Karpas-422 (cell line): Measurements from ENCODE around the gene GLOD4. TPM values are rescaled to one million over a fixed set of nuclear protein-coding genes. Genes with fewer than 3 reads are reported as not detected.
"Not testable (repeated sequence)": the region's sequence is repeated elsewhere in the genome, so short reads cannot be mapped to it uniquely, and the experiment has no call there.

ENCODE experiments used
- DNase-seq: peaks from one replicate; pipeline ENCODE4 v3.0.0-alpha.2; 2015
- H2AFZ ChIP-seq: fragments of 200-600 bp; sonication (generic); 2 replicates; pipeline ENCODE4 v1.6.1; 2014; ENCODE audit warnings: antibody characterized with exemption, low read length, mixed read lengths
- H3K27ac ChIP-seq: fragments of 200-600 bp; sonication (generic); 2 replicates; pipeline ENCODE4 v1.5.1; 2014; ENCODE audit warnings: mild to moderate bottlenecking, low read length, moderate library complexity
- H3K27me3 ChIP-seq: fragments of 200-600 bp; sonication (generic); 2 replicates; pipeline ENCODE4 v1.6.1; 2014; ENCODE audit warnings: low read length, mixed read lengths
- H3K36me3 ChIP-seq: fragments of 200-600 bp; sonication (generic); 2 replicates; pipeline ENCODE4 v1.6.1; 2014; ENCODE audit warnings: low read length, mixed read lengths; ENCODE audit not compliant: insufficient read depth
- H3K4me1 ChIP-seq: fragments of 200-600 bp; sonication (generic); 2 replicates; pipeline ENCODE4 v1.6.1; 2014; ENCODE audit warnings: mild to moderate bottlenecking, low read length, mixed read lengths
- H3K4me2 ChIP-seq: fragments of 200-600 bp; sonication (generic); 2 replicates; pipeline ENCODE4 v1.6.1; 2014; ENCODE audit warnings: low read length, low read depth, mild to moderate bottlenecking; ENCODE audit not compliant: poor library complexity, severe bottlenecking
- H3K4me3 ChIP-seq: fragments of 200-600 bp; sonication (generic); 2 replicates; pipeline ENCODE4 v1.5.1; 2014; ENCODE audit warnings: mild to moderate bottlenecking, antibody characterized with exemption, low read length, mixed read lengths
- H3K79me2 ChIP-seq: fragments of 200-600 bp; sonication (generic); 2 replicates; pipeline ENCODE4 v1.6.1; 2014; ENCODE audit warnings: mild to moderate bottlenecking, low read length, mixed read lengths
- H3K9ac ChIP-seq: fragments of 200-600 bp; sonication (generic); 2 replicates; pipeline ENCODE4 v1.6.0; 2014; ENCODE audit warnings: low read length
- H3K9me2 ChIP-seq: fragments of 200-600 bp; sonication (generic), shearing (Covaris generic); replicated peaks from 2 replicates; pipeline ENCODE4 v1.6.0; 2014; ENCODE audit warnings: mild to moderate bottlenecking, low read length, moderate library complexity; ENCODE audit not compliant: insufficient read depth
- H3K9me3 ChIP-seq: fragments of 300-700, 200-600 bp; sonication (generic); 2 replicates; pipeline ENCODE4 v1.6.1; 2014; ENCODE audit warnings: low read length, mixed read lengths
- H4K20me1 ChIP-seq: fragments of 200-600 bp; sonication (generic); 2 replicates; pipeline ENCODE4 v1.6.1; 2014; ENCODE audit warnings: mild to moderate bottlenecking, antibody characterized with exemption, low read length, low read depth; ENCODE audit not compliant: insufficient read depth
- total RNA-seq: library from RNA; depleted of rRNA; stranded (reverse); fragments of >200 nt; shearing (Covaris generic); gene quantifications from 2 replicates; pipeline ENCODE4 v1.2.3, GENCODE V29; 2014; ENCODE audit warnings: low replicate concordance

Gene GLOD4
- total RNA-seq, 1 experiment from 2014 or later = 46.2 TPM

- peaks cover 15% of the 10 kb centered on the region for H3K36me3 ChIP-seq
- not testable (repeated sequence) for H4K20me1 ChIP-seq, DNase-seq, H3K27me3 ChIP-seq, H3K4me2 ChIP-seq, H3K79me2 ChIP-seq, H3K9me2 ChIP-seq, H3K9me3 ChIP-seq, H3K4me1 ChIP-seq, H3K4me3 ChIP-seq, H3K9ac ChIP-seq, H2AFZ ChIP-seq, H3K27ac ChIP-seq
These were observed 8.1 kb upstream of the GLOD4 start for GRCh38 chr17:789931-790873.

- no peak for DNase-seq
- H3K27ac ChIP-seq = no peak overlapping the region
- H4K20me1 ChIP-seq = no peaks in the 10 kb centered on the region
- H3K4me1 ChIP-seq = peaks cover 2% of the 10 kb centered on the region; the same call in 1 of the 2 replicates
- peaks cover 23% of the 10 kb centered on the region for H3K36me3 ChIP-seq
- no peak overlapping the region for H3K4me2 ChIP-seq
- H3K4me3 ChIP-seq = no peak overlapping the region
- H3K9ac ChIP-seq = no peak overlapping the region
- H3K27me3 ChIP-seq = no peaks in the 10 kb centered on the region
- no peaks in the 10 kb centered on the region for H3K9me2 ChIP-seq
- peaks cover 17% of the 10 kb centered on the region for H3K79me2 ChIP-seq
- H3K9me3 ChIP-seq = no peaks in the 10 kb centered on the region
- H2AFZ ChIP-seq = no peak overlapping the region
These were observed 7.2 kb upstream of the GLOD4 start for GRCh38 chr17:789160-789840.

- Histone ChIP-seq H3K79me2 (peaks cover 24% of the 10 kb centered on the region), H3K4me3 (no peak overlapping the region), H3K27ac (no peak overlapping the region), H3K4me2 (no peak overlapping the region), H3K4me1 (peaks cover 9% of the 10 kb centered on the region), H3K27me3 (no peaks in the 10 kb centered on the region), H3K9me2 (no peaks in the 10 kb centered on the region), H3K9me3 (no peaks in the 10 kb centered on the region), H3K36me3 (peaks cover 30% of the 10 kb centered on the region), H3K9ac (no peak overlapping the region), H4K20me1 (no peaks in the 10 kb centered on the region), H2AFZ (no peak overlapping the region)
- DNase-seq = no peak
These were observed 6.5 kb upstream of the GLOD4 start for GRCh38 chr17:788551-788950.

GRCh38 chr17:787641-788221, 5.7 kb upstream of the GLOD4 start:
- peaks cover 32% of the 10 kb centered on the region for H3K79me2 ChIP-seq
- DNase-seq = no peak

DNA sequence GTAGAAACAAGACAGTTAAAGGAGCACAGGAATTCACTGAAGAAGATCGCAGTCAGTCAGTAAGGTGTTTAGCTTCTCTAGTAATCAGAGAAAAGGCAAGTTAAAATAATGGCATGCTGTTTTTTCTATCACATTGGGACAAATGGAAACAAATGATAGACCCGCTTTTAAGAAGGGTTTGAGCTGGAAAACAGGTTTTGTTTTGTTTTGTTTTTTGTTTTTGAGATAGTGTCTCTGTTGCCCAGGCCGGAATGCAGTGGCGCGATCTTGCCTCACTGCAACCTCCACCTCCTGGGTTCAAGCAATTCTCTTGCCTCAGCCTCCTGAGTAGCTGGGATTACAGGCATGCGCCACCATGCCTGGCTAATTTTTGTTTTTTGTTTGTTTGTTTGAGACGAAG, 3.8 kb upstream of the GLOD4 start:
- not testable (repeated sequence) for H3K4me3 ChIP-seq, H2AFZ ChIP-seq, H3K27me3 ChIP-seq, H3K27ac ChIP-seq, H3K9me3 ChIP-seq, H3K9ac ChIP-seq, DNase-seq, H4K20me1 ChIP-seq, H3K9me2 ChIP-seq, H3K4me2 ChIP-seq
- peaks cover 32% of the 10 kb centered on the region for H3K36me3 ChIP-seq
- H3K79me2 ChIP-seq = peaks cover 51% of the 10 kb centered on the region
- H3K4me1 ChIP-seq = peaks cover 21% of the 10 kb centered on the region

More at GRCh38 chr17:787641-788221, 5.7 kb upstream of the GLOD4 start:
- Histone ChIP-seq H3K4me2 (no peak overlapping the region), H3K4me3 (no peak overlapping the region), H4K20me1 (no peaks in the 10 kb centered on the region), H2AFZ (no peak overlapping the region), H3K4me1 (peaks cover 17% of the 10 kb centered on the region), H3K9me2 (no peaks in the 10 kb centered on the region), H3K27me3 (no peaks in the 10 kb centered on the region), H3K9ac (no peak overlapping the region), H3K9me3 (no peaks in the 10 kb centered on the region), H3K36me3 (peaks cover 32% of the 10 kb centered on the region), H3K27ac (no peak overlapping the region)

DNA sequence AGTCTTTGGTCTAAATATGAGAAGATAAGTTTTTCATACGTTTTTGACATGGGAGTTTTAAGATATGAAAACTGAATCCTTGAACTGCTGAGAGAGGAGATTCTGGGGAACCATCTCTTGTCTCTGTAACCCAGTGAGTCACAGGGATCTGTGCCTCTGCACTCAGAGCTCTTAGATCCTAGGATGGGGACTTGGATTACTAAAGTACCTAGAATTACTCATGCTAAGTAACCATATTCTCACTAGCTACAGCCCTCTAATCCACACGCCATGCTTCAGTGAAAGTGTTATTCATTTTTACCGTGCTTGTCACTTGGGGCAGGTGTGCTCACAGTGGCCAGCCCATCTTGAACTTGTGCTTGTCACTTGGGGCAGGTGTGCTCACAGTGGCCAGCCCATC, 2.1 kb upstream of the GLOD4 start:
- peaks cover 23% of the 10 kb centered on the region for H3K4me1 ChIP-seq
- no peak for DNase-seq
- H3K36me3 ChIP-seq = peaks cover 23% of the 10 kb centered on the region; the same call in 1 of the 2 replicates
- H3K9me2 ChIP-seq = no peaks in the 10 kb centered on the region
- peak overlapping the region; percentile 98; the same call in 1 of the 2 replicates for H3K4me3 ChIP-seq
- no peak overlapping the region for H3K9ac ChIP-seq
- no peaks in the 10 kb centered on the region for H3K27me3 ChIP-seq
- H3K27ac ChIP-seq = no peak overlapping the region
- peak overlapping the region; percentile 96 for H3K4me2 ChIP-seq
- no peak overlapping the region for H2AFZ ChIP-seq
- no peaks in the 10 kb centered on the region for H4K20me1 ChIP-seq
- no peaks in the 10 kb centered on the region for H3K9me3 ChIP-seq
- peaks cover 67% of the 10 kb centered on the region for H3K79me2 ChIP-seq

DNA sequence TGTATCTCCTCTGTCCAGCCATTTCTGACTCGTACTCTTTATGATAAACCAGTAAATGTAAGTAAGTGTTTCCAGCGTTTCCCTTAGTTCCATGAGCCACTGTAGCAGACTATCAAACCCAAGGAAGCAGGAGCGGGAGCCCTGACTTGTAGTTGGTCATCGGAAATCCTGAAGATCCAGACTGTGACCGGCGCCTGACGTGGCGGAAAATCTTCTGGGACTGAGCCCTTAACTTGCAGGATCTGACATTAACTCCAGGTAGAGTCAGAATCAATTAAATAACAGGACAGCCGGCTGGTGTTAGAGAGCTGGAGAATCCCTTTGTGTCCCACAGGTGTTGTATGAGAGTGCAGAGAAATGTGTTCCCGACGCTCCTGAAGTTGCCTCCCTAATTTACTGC, 4.0 kb downstream of the GLOD4 start:
- no peak overlapping the region for H3K27ac ChIP-seq
- no peak overlapping the region for H3K4me3 ChIP-seq
- no peak overlapping the region for H2AFZ ChIP-seq
- H3K9ac ChIP-seq = no peak overlapping the region
- H3K79me2 ChIP-seq = peaks cover 64% of the 10 kb centered on the region
- no peaks in the 10 kb centered on the region for H4K20me1 ChIP-seq
- no peaks in the 10 kb centered on the region for H3K27me3 ChIP-seq
- peaks cover 10% of the 10 kb centered on the region for H3K4me1 ChIP-seq
- H3K36me3 ChIP-seq = peaks cover 40% of the 10 kb centered on the region
- no peaks in the 10 kb centered on the region for H3K9me2 ChIP-seq
- DNase-seq = no peak
- H3K9me3 ChIP-seq = no peaks in the 10 kb centered on the region
- no peak overlapping the region for H3K4me2 ChIP-seq

DNA sequence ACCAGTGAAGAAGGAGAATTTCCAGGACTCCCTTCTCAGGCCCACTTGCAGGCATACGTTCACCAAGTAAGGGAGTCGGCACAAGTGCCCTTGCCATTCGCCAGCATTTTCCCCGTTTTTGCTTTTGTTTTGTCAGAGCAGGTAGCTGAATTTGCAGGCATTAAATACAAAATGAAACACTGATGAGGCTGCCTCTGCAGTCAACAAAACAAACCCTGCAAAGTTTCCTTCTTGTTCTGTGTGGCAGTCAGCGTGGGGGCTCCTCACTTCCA, 7.8 kb downstream of the GLOD4 start:
- Histone ChIP-seq H4K20me1 (no peaks in the 10 kb centered on the region; the same call in 1 of the 2 replicates), H3K36me3 (peaks cover 69% of the 10 kb centered on the region), H2AFZ (no peak overlapping the region), H3K9ac (no peak overlapping the region), H3K9me3 (no peaks in the 10 kb centered on the region), H3K4me2 (no peak overlapping the region), H3K9me2 (no peaks in the 10 kb centered on the region), H3K4me3 (no peak overlapping the region), H3K79me2 (peaks cover 26% of the 10 kb centered on the region), H3K4me1 (no peaks in the 10 kb centered on the region), H3K27ac (no peak overlapping the region), H3K27me3 (no peaks in the 10 kb centered on the region)
- no peak for DNase-seq
